HEK293T (cell line): ENCODE results near the gene HAPLN2.

Source experiments
- CTCF ChIA-PET: fragments of 350-600 bp; formaldehyde crosslinking; extraction: SDS; loops from one replicate; lab custom pipeline; 2021; ENCODE audit warnings: antibody characterized with exemption, inconsistent platforms; lab: Yijun Ruan, JAX
- POLR2A ChIA-PET: fragments of 350-600 bp; formaldehyde crosslinking; extraction: SDS; loops from one replicate; lab custom pipeline; 2020; ENCODE audit warnings: antibody characterized with exemption, inconsistent platforms; lab: Yijun Ruan, JAX
- DNase-seq: peaks from one replicate; pipeline ENCODE4 v3.0.0; 2012; ENCODE audit warnings: mixed read lengths; ENCODE audit errors: extremely low spot score
- ARNT ChIP-seq: fragments of 450-650 bp; IDR thresholded peaks from 2 replicates; pipeline ENCODE4 v1.6.1; 2017; ENCODE audit warnings: mild to moderate bottlenecking
- BHLHE40 ChIP-seq: fragments of 450-650 bp; IDR thresholded peaks from 2 replicates; pipeline ENCODE4 v1.6.1; 2016; ENCODE audit warnings: mild to moderate bottlenecking, moderate library complexity, borderline replicate concordance
- CTBP1 ChIP-seq: fragments of 450-650 bp; IDR thresholded peaks from 2 replicates; pipeline ENCODE4 v1.6.1; 2016; ENCODE audit warnings: borderline replicate concordance
- ELF4 ChIP-seq: fragments of 450-650 bp; IDR thresholded peaks from 2 replicates; pipeline ENCODE4 v1.6.1; 2017; ENCODE audit warnings: antibody characterized with exemption
- FOXA1 ChIP-seq: fragments of 450-650 bp; IDR thresholded peaks from 2 replicates; pipeline ENCODE4 v1.6.1; 2016; ENCODE audit warnings: mild to moderate bottlenecking
- FOXK2 ChIP-seq: fragments of 450-650 bp; IDR thresholded peaks from 2 replicates; pipeline ENCODE4 v1.6.1; 2016; ENCODE audit warnings: mild to moderate bottlenecking
- FOXM1 ChIP-seq: fragments of 450-650 bp; IDR thresholded peaks from 2 replicates; pipeline ENCODE4 v1.6.1; 2017; ENCODE audit warnings: mild to moderate bottlenecking, borderline replicate concordance
- HDGF ChIP-seq: fragments of 450-650 bp; IDR thresholded peaks from 2 replicates; pipeline ENCODE4 v1.6.1; 2017; ENCODE audit warnings: antibody characterized with exemption, borderline replicate concordance
- L3MBTL2 ChIP-seq: fragments of 450-650 bp; conservative IDR thresholded peaks from 2 replicates; pipeline ENCODE4 v1.6.1; 2016; ENCODE audit warnings: mild to moderate bottlenecking
- LEF1 ChIP-seq: fragments of 450-650 bp; IDR thresholded peaks from 2 replicates; pipeline ENCODE4 v1.6.1; 2017; ENCODE audit warnings: mild to moderate bottlenecking, borderline replicate concordance
- NFRKB ChIP-seq: fragments of 450-650 bp; IDR thresholded peaks from 2 replicates; pipeline ENCODE4 v1.6.1; 2016; ENCODE audit warnings: mild to moderate bottlenecking, moderate library complexity
- PKNOX1 ChIP-seq: fragments of 450-650 bp; IDR thresholded peaks from 2 replicates; pipeline ENCODE4 v1.6.1; 2016
- SP1 ChIP-seq: fragments of 450-650 bp; IDR thresholded peaks from 2 replicates; pipeline ENCODE4 v1.6.1; 2017
- SUZ12 ChIP-seq: fragments of 450-650 bp; IDR thresholded peaks from 2 replicates; pipeline ENCODE4 v1.6.1; 2016; ENCODE audit warnings: mild to moderate bottlenecking
- TARDBP ChIP-seq: fragments of 450-650 bp; IDR thresholded peaks from 2 replicates; pipeline ENCODE4 v1.6.1; 2016
- ZNF384 ChIP-seq: fragments of 450-650 bp; IDR thresholded peaks from 2 replicates; pipeline ENCODE4 v1.6.1; 2016

The HAPLN2 gene

GRCh38 chr1:156659661-156659987 is 40.4 kb downstream of the HAPLN2 start:
- no peak for DNase-seq
- POLR2A ChIA-PET, result interaction anchor here (0.7 to 5.2 kb wide), 5 partner anchors 18 to 67 kb away, joined by 3 to 122 read pairs (median 23); partner anchors contain the start of genes ISG20L2, METTL25B and NES
- CTCF ChIA-PET, result interaction anchor here (0.6 to 8.3 kb wide), 15 partner anchors 11 to 1518 kb away, joined by 3 to 97 read pairs (median 6); partner anchors contain the start of genes CRABP2, HDGF and NES
- TF ChIP-seq L3MBTL2, result no peak
- no peak for TF ChIP-seq ARNT
- TF ChIP-seq TARDBP, result no peak
- TF ChIP-seq ELF4, result no peak
- TF ChIP-seq ZNF384, result no peak
- no peak for TF ChIP-seq FOXK2
- TF ChIP-seq PKNOX1, result no peak
- no peak for TF ChIP-seq LEF1
- TF ChIP-seq CTBP1, result no peak
- no peak for TF ChIP-seq NFRKB
- TF ChIP-seq SP1, result no peak
- no peak for TF ChIP-seq FOXM1
- TF ChIP-seq HDGF, result no peak
- TF ChIP-seq SUZ12, result no peak
- TF ChIP-seq BHLHE40, result no peak
- no peak for TF ChIP-seq FOXA1

- CTCF ChIA-PET, result interaction anchor here (0.7 to 8.3 kb wide), 18 partner anchors 11 to 1517 kb away, joined by 3 to 97 read pairs (median 6); partner anchors contain the start of genes CRABP2, HDGF and NES
- TF ChIP-seq ARNT (no peak), FOXM1 (peak; percentile 79; the same call in 1 of the 2 replicates)
- DNase-seq, result peak; percentile 100
- POLR2A ChIA-PET, result interaction anchor here (0.7 to 5.2 kb wide), 12 partner anchors 17 to 203 kb away, joined by 3 to 122 read pairs (median 6); partner anchors contain the start of genes HAPLN2, HDGF, ISG20L2 and METTL25B
Measured at GRCh38 chr1:156659988-156660751, 41.0 kb downstream of the HAPLN2 start.

- no peak for DNase-seq
- no peak for TF ChIP-seq FOXA1
- TF ChIP-seq SP1, result no peak
- TF ChIP-seq ARNT, result no peak
- TF ChIP-seq PKNOX1, result no peak
- TF ChIP-seq HDGF, result no peak
- ChIA-PET CTCF (interaction anchor here (0.5 to 8.3 kb wide), 12 partner anchors 12 to 277 kb away, joined by 3 to 97 read pairs (median 7); partner anchors contain the start of genes HAPLN2 and NES), POLR2A (interaction anchor here (0.8 to 5.2 kb wide), 20 partner anchors 9 to 226 kb away, joined by 3 to 122 read pairs (median 4); partner anchors contain the start of genes HAPLN2, HDGF, ISG20L2 and METTL25B)
Measured at GRCh38 chr1:156660752-156661112, 41.5 kb downstream of the HAPLN2 start.

GRCh38 chr1:156662005-156662799 is 43.0 kb downstream of the HAPLN2 start:
- TF ChIP-seq L3MBTL2, result no peak
- TF ChIP-seq HDGF, result no peak
- TF ChIP-seq BHLHE40, result no peak
- TF ChIP-seq ZNF384, result no peak
- TF ChIP-seq PKNOX1, result no peak
- TF ChIP-seq LEF1, result no peak
- no peak for TF ChIP-seq FOXA1
- TF ChIP-seq NFRKB, result no peak
- TF ChIP-seq ARNT, result no peak
- no peak for TF ChIP-seq FOXM1
- TF ChIP-seq TARDBP, result no peak
- TF ChIP-seq FOXK2, result no peak
- TF ChIP-seq CTBP1, result no peak
- no peak for TF ChIP-seq ELF4
- ChIA-PET CTCF (interaction anchor here (1.4 to 8.3 kb wide), 4 partner anchors 16 to 37 kb away, joined by 6 to 97 read pairs (median 46); partner anchors contain the start of gene NES), POLR2A (interaction anchor here (1.0 to 5.2 kb wide), 8 partner anchors 9 to 90 kb away, joined by 3 to 122 read pairs (median 8); partner anchors contain the start of genes HDGF, ISG20L2, METTL25B and NAXE)
- DNase-seq, result no peak

- ChIA-PET POLR2A (interaction anchor here (1.3 to 4.7 kb wide), 2 partner anchors 8 to 39 kb away, joined by 3 to 25 read pairs; no protein-coding TSS in a partner anchor), CTCF (interaction anchor here (2.6 to 5.4 kb wide), 2 partner anchors 15 to 26 kb away, joined by 22 to 70 read pairs; partner anchors contain the start of gene NES)
- DNase-seq, result no peak
- TF ChIP-seq TARDBP, result no peak
- TF ChIP-seq CTBP1, result no peak
- TF ChIP-seq FOXM1, result no peak
- no peak for TF ChIP-seq LEF1
- no peak for TF ChIP-seq SUZ12
- TF ChIP-seq SP1, result no peak
- no peak for TF ChIP-seq ZNF384
- TF ChIP-seq FOXA1, result no peak
- no peak for TF ChIP-seq L3MBTL2
- TF ChIP-seq FOXK2, result no peak
- no peak for TF ChIP-seq NFRKB
- TF ChIP-seq ELF4, result no peak
- no peak for TF ChIP-seq ARNT
- TF ChIP-seq HDGF, result no peak
- no peak for TF ChIP-seq PKNOX1
- TF ChIP-seq BHLHE40, result no peak
Measured at GRCh38 chr1:156662800-156663055, 43.5 kb downstream of the HAPLN2 start.
